Uterus (tissue), 2 donors: Measurements from ENCODE around the gene CRADD.
"Not testable (repeated sequence)": the region's sequence is repeated elsewhere in the genome, so short reads cannot be mapped to it uniquely, and the experiment has no call there.

Experiments
- CTCF ChIP-seq, 4 experiments: fragments of 200-600 bp in 2 of 4; fragments of 450-650 bp in 2 of 4; sonication (generic) in 2 of 4; IDR thresholded peaks; one replicate each; pipeline ENCODE4 v1.5.1; 2016 to 2019; ENCODE audit warnings: antibody characterized with exemption in 4 of 4, mild to moderate bottlenecking in 2 of 4, moderate library complexity in 1 of 4
- POLR2A ChIP-seq, 2 donors: fragments of 450-650 bp; IDR thresholded peaks; one replicate each; pipeline ENCODE4 v1.6.1; 2016; ENCODE audit warnings: antibody characterized with exemption in 2 of 2, mild to moderate bottlenecking in 1 of 2, moderate library complexity in 1 of 2

- not testable (repeated sequence) for TF ChIP-seq CTCF, POLR2A (IDR thresholded peaks at IDR 0.05)
These were observed 35.8 kb upstream of the CRADD start for GRCh38 chr12:93641380-93641779.
